G401 (cell line): Measurements from ENCODE around the gene NNAT. TPM values are rescaled to one million over a fixed set of nuclear protein-coding genes. Genes with fewer than 3 reads are reported as not detected.

Source experiments
- DNase-seq: peaks from one replicate; pipeline ENCODE4 v3.0.0-alpha.2; 2015; ENCODE audit warnings: low spot score
- in situ Hi-C: cut with HindIII; loops from 2 replicates; pipeline ENCODE4 v1.10.0; 2016; ENCODE audit warnings: low sequenced_read_pairs, mixed read lengths
- total RNA-seq: library from RNA; depleted of rRNA; stranded (reverse); fragments of >200 nt; shearing (Covaris generic); gene quantifications from 2 replicates; pipeline ENCODE4 v1.2.3, GENCODE V29; 2014

NNAT gene
- total RNA-seq, 1 experiment from 2014 or later, result not detected

GRCh38 chr20:37498066-37498665 is 22.9 kb upstream of the NNAT start:
- in situ Hi-C loops, result no loop called here
- no peak for DNase-seq

- in situ Hi-C loops, result loop anchor here (25.0 kb wide), 1 partner anchor 238 kb away; the partner anchor contains the start of gene GHRH
- no peak for DNase-seq
Measured at GRCh38 chr20:37500311-37500710, 20.7 kb upstream of the NNAT start.

- DNase-seq, result peak; percentile 74
- in situ Hi-C loops, result loop anchor here (25.0 kb wide), 1 partner anchor 240 kb away; the partner anchor contains the start of gene GHRH
Measured at GRCh38 chr20:37501940-37502339, 19.1 kb upstream of the NNAT start.

GRCh38 chr20:37502654-37503053 is 18.4 kb upstream of the NNAT start:
- DNase-seq, result no peak
- in situ Hi-C loops, result loop anchor here (25.0 kb wide), 1 partner anchor 240 kb away; the partner anchor contains the start of gene GHRH

- DNase-seq, result no peak
- in situ Hi-C loops, result loop anchor here (25.0 kb wide), 1 partner anchor 241 kb away; the partner anchor contains the start of gene GHRH
Measured at GRCh38 chr20:37503256-37503927, 17.7 kb upstream of the NNAT start.

- in situ Hi-C loops, result loop anchor here (25.0 kb wide), 1 partner anchor 242 kb away; the partner anchor contains the start of gene GHRH
- no peak for DNase-seq
Measured at GRCh38 chr20:37504404-37505096, 16.5 kb upstream of the NNAT start.

- in situ Hi-C loops, result loop anchor here (25.0 kb wide), 1 partner anchor 243 kb away; the partner anchor contains the start of gene GHRH
Measured at GRCh38 chr20:37505263-37506151, 15.5 kb upstream of the NNAT start.

GRCh38 chr20:37506152-37506725 is 14.8 kb upstream of the NNAT start:
- in situ Hi-C loops, result loop anchor here (25.0 kb wide), 1 partner anchor 244 kb away; the partner anchor contains the start of gene GHRH
- DNase-seq, result no peak

More at GRCh38 chr20:37505263-37506151, 15.5 kb upstream of the NNAT start:
- DNase-seq, result no peak

- in situ Hi-C loops, result loop anchor here (25.0 kb wide), 1 partner anchor 248 kb away; the partner anchor contains the start of gene GHRH
- no peak for DNase-seq
Measured at GRCh38 chr20:37510226-37510625, 10.8 kb upstream of the NNAT start.

- DNase-seq, result no peak
- in situ Hi-C loops, result loop anchor here (25.0 kb wide), 1 partner anchor 249 kb away; the partner anchor contains the start of gene GHRH
Measured at GRCh38 chr20:37511610-37512275, 9.3 kb upstream of the NNAT start.

- DNase-seq, result no peak
- in situ Hi-C loops, result loop anchor here (25.0 kb wide), 1 partner anchor 252 kb away; the partner anchor contains the start of gene GHRH
Measured at GRCh38 chr20:37513779-37514359, 7.2 kb upstream of the NNAT start.

- in situ Hi-C loops, result loop anchor here (25.0 kb wide), 1 partner anchor 254 kb away; the partner anchor contains the start of gene GHRH
Measured at GRCh38 chr20:37515876-37516275, 5.2 kb upstream of the NNAT start.

GRCh38 chr20:37516811-37517750 is 4.0 kb upstream of the NNAT start:
- in situ Hi-C loops, result loop anchor here (25.0 kb wide), 1 partner anchor 255 kb away; the partner anchor contains the start of gene GHRH
- DNase-seq, result no peak

More at GRCh38 chr20:37515876-37516275, 5.2 kb upstream of the NNAT start:
- DNase-seq, result no peak

- in situ Hi-C loops, result loop anchor here (25.0 kb wide), 1 partner anchor 256 kb away; the partner anchor contains the start of gene GHRH
- DNase-seq, result no peak
Measured at GRCh38 chr20:37518059-37518458, 3.0 kb upstream of the NNAT start.

- no peak for DNase-seq
- in situ Hi-C loops, result loop anchor here (25.0 kb wide), 1 partner anchor 257 kb away; the partner anchor contains the start of gene GHRH
Measured at GRCh38 chr20:37518606-37519507, 2.2 kb upstream of the NNAT start.
